PC-9 (cell line): Measurements from ENCODE around the gene PMEL. TPM values are rescaled to one million over a fixed set of nuclear protein-coding genes. Genes with fewer than 3 reads are reported as not detected.

Source experiments
- BruUV-seq: library from RNA; stranded (reverse); fragments of 400-500 nt; replicated peaks from 2 replicates; lab custom pipeline; 2021; lab: Mats Ljungman, UMichigan
- CTCF ChIA-PET: fragments of 300-600 bp; sonication (Branson Sonifier 250); formaldehyde crosslinking; loops from one replicate; lab custom pipeline; 2022; ENCODE audit warnings: antibody characterized with exemption; lab: Charles Lee
- POLR2A ChIA-PET: fragments of 300-600 bp; sonication (Branson Sonifier 250); formaldehyde crosslinking; loops from one replicate; lab custom pipeline; 2022; ENCODE audit warnings: antibody characterized with exemption; ENCODE audit not compliant: unreplicated experiment; lab: Charles Lee
- DNase-seq, 2 experiments: peaks; one replicate each; pipeline versions ENCODE4 v3.0.0 to v3.0.0-alpha.2; 2015 to 2022; ENCODE audit warnings: mixed read lengths in 1 of 2
- H2AFZ ChIP-seq: fragments of 200-600 bp; sonication (generic); 2 replicates; pipeline ENCODE4 v1.8.1; 2017; ENCODE audit warnings: antibody characterized with exemption
- H3F3A ChIP-seq: fragments of 200-600 bp; sonication (generic); 2 replicates; pipeline ENCODE4 v1.8.1; 2017; ENCODE audit warnings: antibody characterized with exemption, mild to moderate bottlenecking, low read depth; ENCODE audit not compliant: insufficient read depth
- H3K27ac ChIP-seq: fragments of 200-600 bp; sonication (generic); 2 replicates; pipeline ENCODE4 v1.6.1; 2016; ENCODE audit warnings: mixed run types
- H3K27me3 ChIP-seq: fragments of 200-600 bp; sonication (generic); 2 replicates; pipeline ENCODE4 v1.6.1; 2016; ENCODE audit warnings: low read depth, mixed run types; ENCODE audit not compliant: insufficient read depth
- H3K36me3 ChIP-seq: fragments of 200-600 bp; sonication (generic); 2 replicates; pipeline ENCODE4 v1.6.1; 2016; ENCODE audit warnings: low read depth, mixed run types
- H3K4me1 ChIP-seq: fragments of 200-600 bp; sonication (generic); replicated peaks from 2 replicates; pipeline ENCODE4 v1.6.1; 2016; ENCODE audit warnings: mixed run types; ENCODE audit not compliant: insufficient read depth
- H3K4me2 ChIP-seq: fragments of 200-600 bp; sonication (generic); 2 replicates; pipeline ENCODE4 v1.6.1; 2017; ENCODE audit warnings: mixed run types
- H3K4me3 ChIP-seq: fragments of 200-600 bp; sonication (generic); 2 replicates; pipeline ENCODE4 v1.6.1; 2016; ENCODE audit warnings: mixed run types
- H3K79me2 ChIP-seq: fragments of 200-600 bp; sonication (generic); 2 replicates; pipeline ENCODE4 v1.6.1; 2017; ENCODE audit warnings: low read depth, mixed run types
- H3K9me2 ChIP-seq: fragments of 200-600 bp; sonication (generic); 2 replicates; pipeline ENCODE4 v1.8.1; 2017; ENCODE audit warnings: mild to moderate bottlenecking; ENCODE audit not compliant: insufficient read depth
- H3K9me3 ChIP-seq: fragments of 200-600 bp; sonication (generic); 2 replicates; pipeline ENCODE4 v1.8.1; 2016; ENCODE audit warnings: low read depth; ENCODE audit not compliant: insufficient read depth
- H4K20me1 ChIP-seq: fragments of 200-600 bp; sonication (generic); 2 replicates; pipeline ENCODE4 v1.8.1; 2017; ENCODE audit not compliant: insufficient read depth
- EZH2 ChIP-seq: fragments of 200-600 bp; sonication (generic); IDR thresholded peaks from 2 replicates; pipeline ENCODE4 v1.8.0; 2017; ENCODE audit warnings: antibody characterized with exemption, low read depth
- intact Hi-C: fragments of 100-400 bp; cut with micrococcal nuclease; formaldehyde crosslinking; loops from one replicate; pipeline ENCODE4 v1.10.0; 2022; ENCODE audit not compliant: unreplicated experiment
- total RNA-seq: library from RNA; stranded (reverse); gene quantifications from 2 replicates; pipeline ENCODE4 v1.2.3, GENCODE V29; 2021
- TF ChIP-seq, protein P1 (sequence below): fragments of 200-600 bp; sonication (generic); conservative IDR thresholded peaks from 2 replicates; pipeline ENCODE4 v1.6.1; 2017; ENCODE audit warnings: mixed run types, antibody characterized with exemption, mild to moderate bottlenecking, moderate library complexity

Gene PMEL
- total RNA-seq, 1 experiment from 2014 or later: 8.7 TPM

DNA sequence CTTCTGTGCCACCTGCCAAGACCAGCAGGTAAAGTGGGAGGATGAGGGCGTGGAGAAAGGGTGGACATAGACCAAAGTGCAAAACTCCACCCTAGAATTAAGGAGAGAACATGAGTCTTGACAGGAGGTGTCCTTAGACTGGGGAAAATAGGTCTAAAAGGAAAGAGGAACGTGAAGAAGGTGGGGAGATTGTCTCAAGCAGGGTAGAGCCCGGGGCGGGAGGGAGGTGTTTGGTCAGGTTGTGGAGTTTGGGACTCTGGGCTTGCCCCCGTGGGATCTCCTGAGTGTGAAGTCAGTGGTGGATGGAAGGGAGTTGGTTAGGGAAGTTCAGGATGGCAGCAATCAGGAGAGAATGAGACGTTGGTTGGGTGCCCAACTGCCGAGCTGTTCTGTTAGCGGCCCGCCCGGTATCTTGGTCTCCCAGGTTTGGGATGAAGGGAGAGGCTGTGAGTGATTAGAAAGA, 34.5 kb downstream of the PMEL start:
- peak overlapping the region; percentile 78 for H3K4me3 ChIP-seq
- peaks cover 6% of the 10 kb centered on the region; the same call in 1 of the 2 replicates for H4K20me1 ChIP-seq
- H2AFZ ChIP-seq: peak overlapping the region; percentile 93
- peaks cover 37% of the 10 kb centered on the region for H3K79me2 ChIP-seq
- no peaks in the 10 kb centered on the region for H3K9me3 ChIP-seq
- no peaks in the 10 kb centered on the region for H3K36me3 ChIP-seq
- peaks cover 54% of the 10 kb centered on the region for H3K4me1 ChIP-seq
- TF ChIP-seq EZH2: no peak
- TF ChIP-seq, protein P1, sequence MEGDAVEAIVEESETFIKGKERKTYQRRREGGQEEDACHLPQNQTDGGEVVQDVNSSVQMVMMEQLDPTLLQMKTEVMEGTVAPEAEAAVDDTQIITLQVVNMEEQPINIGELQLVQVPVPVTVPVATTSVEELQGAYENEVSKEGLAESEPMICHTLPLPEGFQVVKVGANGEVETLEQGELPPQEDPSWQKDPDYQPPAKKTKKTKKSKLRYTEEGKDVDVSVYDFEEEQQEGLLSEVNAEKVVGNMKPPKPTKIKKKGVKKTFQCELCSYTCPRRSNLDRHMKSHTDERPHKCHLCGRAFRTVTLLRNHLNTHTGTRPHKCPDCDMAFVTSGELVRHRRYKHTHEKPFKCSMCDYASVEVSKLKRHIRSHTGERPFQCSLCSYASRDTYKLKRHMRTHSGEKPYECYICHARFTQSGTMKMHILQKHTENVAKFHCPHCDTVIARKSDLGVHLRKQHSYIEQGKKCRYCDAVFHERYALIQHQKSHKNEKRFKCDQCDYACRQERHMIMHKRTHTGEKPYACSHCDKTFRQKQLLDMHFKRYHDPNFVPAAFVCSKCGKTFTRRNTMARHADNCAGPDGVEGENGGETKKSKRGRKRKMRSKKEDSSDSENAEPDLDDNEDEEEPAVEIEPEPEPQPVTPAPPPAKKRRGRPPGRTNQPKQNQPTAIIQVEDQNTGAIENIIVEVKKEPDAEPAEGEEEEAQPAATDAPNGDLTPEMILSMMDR: no peak
- DNase-seq: no peak
- POLR2A ChIA-PET: interaction anchor here (0.6 to 1.1 kb wide), 5 partner anchors 42 to 291 kb away, joined by 3 to 9 read pairs (median 6); partner anchors contain the start of genes DNAJC14, ORMDL2, RAB5B and RNF41
- H3F3A ChIP-seq: peaks cover 76% of the 10 kb centered on the region
- no TSS peak for BruUV-seq
- H3K27me3 ChIP-seq: no peaks in the 10 kb centered on the region
- peak overlapping the region; percentile 56 for H3K27ac ChIP-seq
- H3K4me2 ChIP-seq: peak overlapping the region; percentile 96
- intact Hi-C loops: loop anchor here (1.0 to 2.0 kb wide), 2 partner anchors 9 to 41 kb away; no protein-coding TSS in a partner anchor
- H3K9me2 ChIP-seq: no peaks in the 10 kb centered on the region
- CTCF ChIA-PET: interaction anchor here (0.5 to 1.0 kb wide), 4 partner anchors 8 to 113 kb away, joined by 3 to 8 read pairs (median 5); partner anchors contain the start of gene ORMDL2

GRCh38 chr12:55930771-55931316, 35.0 kb downstream of the PMEL start, which contains the start of gene DGKA:
TSS of gene DGKA (plus strand) at chr12:55931162. CDS start at chr12:55936504, 5,342 bp downstream.
- no peaks in the 10 kb centered on the region for H3K9me3 ChIP-seq
- DNase-seq: peak; percentile 34 to 59
- H4K20me1 ChIP-seq: peaks cover 6% of the 10 kb centered on the region; the same call in 1 of the 2 replicates
- H3F3A ChIP-seq: peaks cover 81% of the 10 kb centered on the region
- peak within 1 kb of the TSS; percentile 78 for H3K4me3 ChIP-seq
- intact Hi-C loops: loop anchor here (1.0 to 2.0 kb wide), 2 partner anchors 9 to 42 kb away; no protein-coding TSS in a partner anchor
- H3K79me2 ChIP-seq: peaks cover 43% of the 10 kb centered on the region
- peak within 1 kb of the TSS; percentile 93 for H2AFZ ChIP-seq
- peak within 1 kb of the TSS; percentile 98 for H3K4me2 ChIP-seq
- H3K27ac ChIP-seq: peak within 1 kb of the TSS; percentile 56
- ChIA-PET CTCF (interaction anchor here (0.6 to 0.7 kb wide), 6 partner anchors 9 to 192 kb away, joined by 3 to 6 read pairs (median 4); partner anchors contain the start of genes ORMDL2, RAB5B and SARNP), POLR2A (interaction anchor here (0.9 kb wide), 1 partner anchor 113 kb away, joined by 8 read pairs; the partner anchor contains the start of genes ORMDL2 and SARNP)
- no peaks in the 10 kb centered on the region for H3K27me3 ChIP-seq
- peaks cover 58% of the 10 kb centered on the region for H3K4me1 ChIP-seq
- no TSS peak for BruUV-seq
- H3K9me2 ChIP-seq: no peaks in the 10 kb centered on the region
- TF ChIP-seq EZH2: no peak
- TF ChIP-seq, protein P1: peak; percentile 77
- H3K36me3 ChIP-seq: no peaks in the 10 kb centered on the region

GRCh38 chr12:55929306-55929791, 36.5 kb downstream of the PMEL start:
- Histone ChIP-seq H3K27ac (peak overlapping the region; percentile 83; the same call in 1 of the 2 replicates), H3K4me2 (peak overlapping the region; percentile 98), H3K36me3 (no peaks in the 10 kb centered on the region), H3F3A (peaks cover 75% of the 10 kb centered on the region), H3K9me2 (no peaks in the 10 kb centered on the region), H3K27me3 (no peaks in the 10 kb centered on the region), H3K9me3 (no peaks in the 10 kb centered on the region), H4K20me1 (peaks cover 6% of the 10 kb centered on the region; the same call in 1 of the 2 replicates), H2AFZ (no peak overlapping the region), H3K4me1 (peaks cover 58% of the 10 kb centered on the region), H3K4me3 (peak overlapping the region; percentile 100; the same call in 1 of the 2 replicates), H3K79me2 (peaks cover 51% of the 10 kb centered on the region)
- TF ChIP-seq EZH2: no peak
- TF ChIP-seq, protein P1: no peak
- BruUV-seq: no TSS peak
- DNase-seq: no peak
- POLR2A ChIA-PET: no interaction called here
- CTCF ChIA-PET: no interaction called here
- intact Hi-C loops: loop anchor here (5.0 kb wide), 1 partner anchor 112 kb away; the partner anchor contains the start of genes ORMDL2 and SARNP
